Measurements from ENCODE around the gene PPM1L. TPM values are rescaled to one million over a fixed set of nuclear protein-coding genes. Genes with fewer than 3 reads are reported as not detected.
"Not testable (repeated sequence)": the region's sequence is repeated elsewhere in the genome, so short reads cannot be mapped to it uniquely, and the experiment has no call there.

The PPM1L gene
- polyA plus RNA-seq, 3 donors = 5.5 to 9.9 (median 7.8) TPM

DNA sequence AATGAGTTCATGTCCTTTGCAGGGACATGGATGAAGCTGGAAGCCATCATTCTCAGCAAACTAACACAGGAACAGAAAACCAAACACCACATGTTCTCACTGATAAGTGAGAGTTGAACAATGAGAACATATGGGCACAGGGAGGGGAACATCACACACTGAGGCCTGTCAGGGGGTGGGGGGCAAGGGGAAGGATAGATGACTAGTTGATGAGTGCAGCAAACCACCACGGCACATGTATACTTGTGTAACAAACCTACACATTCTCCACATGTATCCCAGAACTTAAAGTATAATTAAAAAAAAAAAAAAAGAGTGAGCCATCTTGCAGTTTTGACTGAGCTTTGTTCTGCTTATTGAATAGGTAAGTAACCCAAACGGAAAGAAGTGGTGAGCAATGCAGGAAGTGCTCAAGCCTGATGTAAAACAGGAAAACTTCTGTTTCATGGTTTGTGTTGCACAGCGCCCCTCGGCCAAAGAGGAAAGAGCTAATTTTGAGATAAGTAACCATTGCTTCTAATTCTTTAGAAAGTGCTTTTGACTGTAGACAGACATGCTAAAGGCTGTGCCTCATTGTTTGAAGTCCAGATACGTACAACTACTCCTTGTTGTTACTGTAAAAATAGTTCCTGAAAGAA lies 279.0 kb downstream of the PPM1L start:
- not testable (repeated sequence) for H3K27me3 ChIP-seq (ENCODE audit: control insufficient read depth in 2 of 2, insufficient read depth in 2 of 2, low read length in 2 of 2); H4K20me1 ChIP-seq (ENCODE audit: insufficient read depth, low read length); H3K27me3 Mint-ChIP-seq (ENCODE audit: low read depth in 3 of 3); H2AFZ ChIP-seq (ENCODE audit: insufficient read depth, low read depth, low read length, poor library complexity, severe bottlenecking); H3K36me3 ChIP-seq (replicated peaks in 1 of 2; ENCODE audit: control insufficient read depth in 1 of 2, insufficient read depth in 2 of 2, low read length in 2 of 2); H3K9me3 ChIP-seq (replicated peaks in 1 of 2; ENCODE audit: control insufficient read depth in 1 of 2, insufficient read depth in 1 of 2, low read length in 2 of 2); H3K79me2 ChIP-seq (ENCODE audit: insufficient read depth, low read length)
- Histone ChIP-seq H3K9ac (ENCODE audit: insufficient read depth, low read length, poor library complexity, severe bottlenecking) (peak overlapping the region; percentile 17), H3K27ac (ENCODE audit: low read depth in 1 of 2, low read length in 2 of 2) (peak overlapping the region; percentile 8 to 84), H3K4me2 (replicated peaks; ENCODE audit: extremely low read depth, low read length, poor library complexity, severe bottlenecking) (peak overlapping the region; percentile 56), H3K4me3 (replicated peaks in 1 of 3; ENCODE audit: low read depth in 2 of 3, low read length in 3 of 3) (peak overlapping the region in 2 of 3 experiments; percentile 33 to 47), H3K4me1 (ENCODE audit: control insufficient read depth in 1 of 2, insufficient read depth in 2 of 2, low read length in 2 of 2) (peaks cover 19 to 29% of the 10 kb centered on the region in 2 donors)
- Mint-ChIP-seq H3K4me3 (peak overlapping the region; percentile 1 to 43), H3K9me3 (peaks cover 0 to 15% (median 2%) of the 10 kb centered on the region in 7 donors), H3K36me3 (peaks cover 6 to 11% of the 10 kb centered on the region in 2 donors), H3K4me1 (peaks cover 35% of the 10 kb centered on the region), H3K27ac (peak overlapping the region; percentile 95 to 98 (median 96))
- TF ChIP-seq, protein P1, sequence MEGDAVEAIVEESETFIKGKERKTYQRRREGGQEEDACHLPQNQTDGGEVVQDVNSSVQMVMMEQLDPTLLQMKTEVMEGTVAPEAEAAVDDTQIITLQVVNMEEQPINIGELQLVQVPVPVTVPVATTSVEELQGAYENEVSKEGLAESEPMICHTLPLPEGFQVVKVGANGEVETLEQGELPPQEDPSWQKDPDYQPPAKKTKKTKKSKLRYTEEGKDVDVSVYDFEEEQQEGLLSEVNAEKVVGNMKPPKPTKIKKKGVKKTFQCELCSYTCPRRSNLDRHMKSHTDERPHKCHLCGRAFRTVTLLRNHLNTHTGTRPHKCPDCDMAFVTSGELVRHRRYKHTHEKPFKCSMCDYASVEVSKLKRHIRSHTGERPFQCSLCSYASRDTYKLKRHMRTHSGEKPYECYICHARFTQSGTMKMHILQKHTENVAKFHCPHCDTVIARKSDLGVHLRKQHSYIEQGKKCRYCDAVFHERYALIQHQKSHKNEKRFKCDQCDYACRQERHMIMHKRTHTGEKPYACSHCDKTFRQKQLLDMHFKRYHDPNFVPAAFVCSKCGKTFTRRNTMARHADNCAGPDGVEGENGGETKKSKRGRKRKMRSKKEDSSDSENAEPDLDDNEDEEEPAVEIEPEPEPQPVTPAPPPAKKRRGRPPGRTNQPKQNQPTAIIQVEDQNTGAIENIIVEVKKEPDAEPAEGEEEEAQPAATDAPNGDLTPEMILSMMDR (IDR thresholded peaks at IDR 0.05) = peak; percentile 25
- DNase-seq = peak; percentile 81 to 91 (median 89)
- intact Hi-C loops (cut with micrococcal nuclease) = loop anchor here (5.0 kb wide), 2 partner anchors 37 to 53 kb away; no protein-coding TSS in a partner anchor
- 0% methylated on average over 1 of the region's 5 CpGs for WGBS (ENCODE audit: insufficient coverage)

- Histone ChIP-seq H3K27ac (ENCODE audit: low read depth in 1 of 2, low read length in 2 of 2) (peak overlapping the region in 1 of 2 donors; percentile 84), H4K20me1 (ENCODE audit: insufficient read depth, low read length) (no peaks in the 10 kb centered on the region), H3K9ac (ENCODE audit: insufficient read depth, low read length, poor library complexity, severe bottlenecking) (peak overlapping the region; percentile 17), H3K9me3 (replicated peaks in 1 of 2; ENCODE audit: control insufficient read depth in 1 of 2, insufficient read depth in 1 of 2, low read length in 2 of 2) (no peaks in the 10 kb centered on the region), H3K4me2 (replicated peaks; ENCODE audit: extremely low read depth, low read length, poor library complexity, severe bottlenecking) (peak overlapping the region; percentile 56), H3K36me3 (replicated peaks in 1 of 2; ENCODE audit: control insufficient read depth in 1 of 2, insufficient read depth in 2 of 2, low read length in 2 of 2) (no peaks in the 10 kb centered on the region), H3K4me1 (ENCODE audit: control insufficient read depth in 1 of 2, insufficient read depth in 2 of 2, low read length in 2 of 2) (peaks cover 19 to 29% of the 10 kb centered on the region in 2 donors), H3K4me3 (replicated peaks in 1 of 3; ENCODE audit: low read depth in 2 of 3, low read length in 3 of 3) (peak overlapping the region in 2 of 3 experiments; percentile 33 to 47), H2AFZ (ENCODE audit: insufficient read depth, low read depth, low read length, poor library complexity, severe bottlenecking) (no peak overlapping the region), H3K27me3 (ENCODE audit: control insufficient read depth in 2 of 2, insufficient read depth in 2 of 2, low read length in 2 of 2) (no peaks in the 10 kb centered on the region), H3K79me2 (ENCODE audit: insufficient read depth, low read length) (no peaks in the 10 kb centered on the region)
- intact Hi-C loops (cut with micrococcal nuclease) = loop anchor here (2.0 to 5.0 kb wide), 3 partner anchors 37 to 53 kb away; no protein-coding TSS in a partner anchor
- peak; percentile 87 to 94 (median 94) for DNase-seq
- peaks cover 0 to 15% (median 2%) of the 10 kb centered on the region in 7 donors for H3K9me3 Mint-ChIP-seq
- peaks cover 0 to 5% (median 3%) of the 10 kb centered on the region in 3 donors for H3K27me3 Mint-ChIP-seq (ENCODE audit: low read depth in 3 of 3)
- peaks cover 6 to 11% of the 10 kb centered on the region in 2 donors for H3K36me3 Mint-ChIP-seq
- H3K4me3 Mint-ChIP-seq = peak overlapping the region in 1 of 2 donors; percentile 78
- no CpG with 5 or more reads among the region's 2 CpGs for WGBS (ENCODE audit: insufficient coverage)
- TF ChIP-seq, protein P1 (IDR thresholded peaks at IDR 0.05) = no peak
- peaks cover 35% of the 10 kb centered on the region for H3K4me1 Mint-ChIP-seq
- H3K27ac Mint-ChIP-seq = peak overlapping the region; percentile 95 to 98 (median 96)
Measured at GRCh38 chr3:161035711-161036110, 279.7 kb downstream of the PPM1L start.
